Astrocyte of the cerebellum (primary cell): Measurements from ENCODE around the gene DACT1.

Experiments used
- DNase-seq: peaks from one replicate; pipeline ENCODE4 v3.0.0-alpha.2; 2011; ENCODE audit warnings: low read depth
- H3K4me3 ChIP-seq: 2 replicates; pipeline ENCODE4 v1.5.1; 2011; ENCODE audit warnings: mild to moderate bottlenecking, low read depth, low read length, moderate library complexity
- in situ Hi-C: cut with HindIII; loops from 2 replicates; pipeline ENCODE4 v1.10.0; 2017; ENCODE audit warnings: low sequenced_read_pairs
- TF ChIP-seq, protein P1 (sequence below): IDR thresholded peaks from 2 replicates; pipeline ENCODE4 v1.5.1; 2012; ENCODE audit warnings: low read length, low read depth, moderate library complexity, mild to moderate bottlenecking; ENCODE audit errors: missing control alignments

DACT1 gene

DNA sequence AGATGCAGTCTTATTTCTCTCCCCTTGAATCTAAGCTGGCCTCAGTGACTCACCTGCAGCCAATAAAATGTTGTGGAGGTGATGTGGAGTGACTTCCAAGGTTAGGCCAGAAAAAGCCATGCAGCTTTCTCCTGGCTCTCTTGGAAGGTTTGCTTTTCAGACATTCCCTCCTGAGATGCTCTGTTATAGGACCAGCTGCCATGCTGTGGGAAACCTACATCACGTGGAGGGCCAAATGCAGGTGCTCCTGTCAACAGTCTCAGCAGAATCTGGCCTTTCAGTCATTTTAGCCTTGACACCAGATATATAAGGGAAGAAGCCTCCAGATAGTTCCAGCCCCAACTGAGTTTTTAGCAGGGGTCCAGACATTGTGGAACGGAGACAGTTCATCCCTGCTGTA, 38.1 kb upstream of the DACT1 start:
- TF ChIP-seq, protein P1, sequence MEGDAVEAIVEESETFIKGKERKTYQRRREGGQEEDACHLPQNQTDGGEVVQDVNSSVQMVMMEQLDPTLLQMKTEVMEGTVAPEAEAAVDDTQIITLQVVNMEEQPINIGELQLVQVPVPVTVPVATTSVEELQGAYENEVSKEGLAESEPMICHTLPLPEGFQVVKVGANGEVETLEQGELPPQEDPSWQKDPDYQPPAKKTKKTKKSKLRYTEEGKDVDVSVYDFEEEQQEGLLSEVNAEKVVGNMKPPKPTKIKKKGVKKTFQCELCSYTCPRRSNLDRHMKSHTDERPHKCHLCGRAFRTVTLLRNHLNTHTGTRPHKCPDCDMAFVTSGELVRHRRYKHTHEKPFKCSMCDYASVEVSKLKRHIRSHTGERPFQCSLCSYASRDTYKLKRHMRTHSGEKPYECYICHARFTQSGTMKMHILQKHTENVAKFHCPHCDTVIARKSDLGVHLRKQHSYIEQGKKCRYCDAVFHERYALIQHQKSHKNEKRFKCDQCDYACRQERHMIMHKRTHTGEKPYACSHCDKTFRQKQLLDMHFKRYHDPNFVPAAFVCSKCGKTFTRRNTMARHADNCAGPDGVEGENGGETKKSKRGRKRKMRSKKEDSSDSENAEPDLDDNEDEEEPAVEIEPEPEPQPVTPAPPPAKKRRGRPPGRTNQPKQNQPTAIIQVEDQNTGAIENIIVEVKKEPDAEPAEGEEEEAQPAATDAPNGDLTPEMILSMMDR, result no peak
- H3K4me3 ChIP-seq, result no peak overlapping the region
- in situ Hi-C loops, result no loop called here
- DNase-seq, result no peak

DNA sequence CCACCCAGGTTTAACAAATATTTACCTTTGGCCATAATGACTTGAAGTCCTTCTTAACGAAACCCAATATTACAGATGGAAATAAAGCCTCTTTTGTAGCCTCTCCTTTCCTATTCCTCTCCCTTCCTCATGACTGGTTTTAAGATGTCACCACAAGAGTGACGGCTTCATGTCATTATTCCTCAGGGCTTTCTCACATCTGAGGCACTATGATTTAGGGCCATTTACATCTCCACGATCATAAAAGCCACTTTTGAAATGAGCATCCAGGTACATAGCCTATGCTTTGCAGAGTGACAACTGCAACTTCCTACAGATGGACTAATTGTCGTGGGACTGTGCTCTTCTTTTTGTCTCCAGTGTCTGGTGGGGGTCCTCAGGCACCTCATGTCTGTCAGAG, 32.3 kb upstream of the DACT1 start:
- in situ Hi-C loops, result no loop called here
- no peak for DNase-seq
- TF ChIP-seq, protein P1, result no peak
- H3K4me3 ChIP-seq, result no peak overlapping the region

DNA sequence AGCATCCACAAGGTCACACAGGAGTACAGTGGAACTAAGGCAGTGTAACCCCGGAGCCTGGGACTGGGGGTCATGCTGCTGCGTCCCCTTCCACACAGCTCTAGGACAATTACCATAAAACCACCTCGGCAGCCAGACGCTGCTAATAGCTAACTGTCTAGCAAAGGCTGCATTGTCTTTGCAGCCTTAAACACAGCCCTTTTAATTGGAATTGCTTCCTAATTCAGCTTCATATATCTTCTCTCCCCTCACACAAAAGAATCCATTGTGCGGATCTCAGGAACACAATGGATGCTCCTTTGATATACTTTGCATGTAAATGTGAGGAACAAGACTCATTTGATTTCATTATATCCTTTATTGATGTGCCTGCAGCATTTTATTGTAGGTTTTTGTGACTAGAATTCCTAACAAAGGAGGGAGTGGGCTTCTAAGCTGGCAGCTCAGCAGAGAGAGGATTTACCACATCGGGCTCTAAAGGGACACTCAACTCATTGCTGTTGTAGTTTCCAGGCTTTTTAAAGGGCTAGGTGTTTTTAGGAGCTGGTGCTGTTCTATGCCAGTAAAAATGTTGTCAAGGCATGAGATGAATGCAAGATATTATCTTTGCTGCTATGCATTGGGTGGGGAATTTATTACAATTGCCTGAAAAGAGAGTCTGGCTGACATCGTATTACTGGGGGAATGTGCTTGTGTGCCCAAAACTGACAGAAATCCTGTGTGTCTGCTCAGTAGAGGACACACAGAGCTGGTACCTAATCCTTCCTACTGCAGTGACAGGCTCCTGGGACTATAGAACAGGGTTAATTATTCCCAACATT, 30.4 kb upstream of the DACT1 start:
- no peak overlapping the region for H3K4me3 ChIP-seq
- in situ Hi-C loops, result no loop called here
- DNase-seq, result no peak
- TF ChIP-seq, protein P1, result no peak

DNA sequence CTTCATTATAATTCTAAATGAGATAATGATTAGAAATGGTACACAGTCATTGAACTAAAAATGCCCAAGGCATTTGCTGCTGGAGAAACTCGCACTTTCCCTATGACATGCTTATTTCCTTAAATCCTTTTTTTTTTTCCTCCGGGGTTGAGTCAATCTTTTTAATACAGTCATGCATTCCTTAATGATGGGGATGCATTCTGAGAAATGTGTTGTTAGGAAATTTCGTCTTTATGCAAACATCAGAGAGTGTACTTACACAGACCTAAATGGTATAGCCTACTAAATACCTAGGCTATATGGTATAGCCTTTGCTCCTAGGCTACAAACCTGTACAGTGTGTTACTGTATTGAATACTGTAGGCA, 29.8 kb upstream of the DACT1 start:
- TF ChIP-seq, protein P1, result no peak
- DNase-seq, result no peak
- in situ Hi-C loops, result no loop called here
- H3K4me3 ChIP-seq, result no peak overlapping the region

DNA sequence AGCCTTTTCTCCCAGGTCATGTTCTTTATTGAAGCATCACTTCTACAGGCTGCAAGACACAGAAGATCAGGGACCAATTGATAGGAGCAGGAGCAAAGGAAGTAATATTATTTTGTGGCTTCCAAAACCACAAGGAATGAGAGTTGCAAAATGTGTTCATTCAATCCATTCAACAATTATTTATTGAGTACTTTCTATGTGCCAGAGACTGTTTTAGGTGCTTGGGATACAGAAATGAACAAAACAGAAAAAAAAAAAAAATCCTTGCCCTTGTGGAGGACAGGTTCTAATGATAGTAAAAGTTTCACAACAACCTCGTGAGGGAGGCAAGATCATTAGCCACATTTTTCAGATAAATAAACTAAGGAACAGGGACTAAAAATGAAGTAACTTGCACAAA, 20.1 kb upstream of the DACT1 start:
- DNase-seq, result no peak
- H3K4me3 ChIP-seq, result no peak overlapping the region
- TF ChIP-seq, protein P1, result no peak
- in situ Hi-C loops, result no loop called here

DNA sequence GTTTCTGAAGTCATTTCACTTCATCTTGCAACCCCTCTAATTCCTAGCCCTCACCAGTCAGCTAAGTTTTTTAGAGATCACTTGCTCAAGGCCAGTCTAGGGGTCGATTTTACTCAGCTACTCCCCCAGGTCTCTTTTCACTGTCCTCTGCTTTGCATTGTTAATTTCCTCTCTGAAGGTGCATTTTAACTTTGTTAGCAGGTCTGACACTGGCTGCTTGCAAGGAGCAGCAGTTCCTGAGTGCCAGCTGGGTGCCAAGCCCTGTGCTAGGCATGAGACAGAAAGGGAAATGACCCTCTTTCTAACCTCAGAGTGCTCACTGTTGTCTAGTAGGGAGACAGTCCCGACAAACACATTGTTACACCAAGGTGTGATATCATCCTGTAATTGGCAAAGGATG, 17.8 kb upstream of the DACT1 start:
- TF ChIP-seq, protein P1, result no peak
- no peak overlapping the region for H3K4me3 ChIP-seq
- in situ Hi-C loops, result no loop called here
- DNase-seq, result no peak
